A549 (cell line): ENCODE measurements around the gene KDM5B.

Experiments
- EP300 ChIP-seq, 2 experiments: fragments of >200 bp; sonication (Bioruptor Twin); formaldehyde crosslinking; IDR thresholded peaks; 2 replicates in 1 of 2; 3 replicates in 1 of 2; pipeline ENCODE4 v1.6.1; 2016 to 2017
- ESRRA ChIP-seq: fragments of 150-350 bp; IDR thresholded peaks from 2 replicates; pipeline ENCODE4 v1.6.1; 2014; ENCODE audit warnings: mild to moderate bottlenecking, low read length, borderline replicate concordance
- JUN ChIP-seq, 2 experiments: fragments of >200 bp; sonication (Bioruptor Twin); formaldehyde crosslinking; IDR thresholded peaks; 2 replicates in 1 of 2; 3 replicates in 1 of 2; pipeline ENCODE4 v1.6.1; 2016 to 2017
- MAFK ChIP-seq: fragments of 450-650 bp; IDR thresholded peaks from 2 replicates; pipeline ENCODE4 v1.6.1; 2014; ENCODE audit not compliant: partially characterized antibody
- POLR2A ChIP-seq: IDR thresholded peaks from 2 replicates; pipeline ENCODE4 v1.6.1; 2012; ENCODE audit warnings: mild to moderate bottlenecking, low read length
- POLR2AphosphoS2 ChIP-seq: conservative IDR thresholded peaks from 2 replicates; pipeline ENCODE4 v1.6.1; 2012; ENCODE audit warnings: low read length, improper control_type of control experiment, inconsistent platforms
- RAD21 ChIP-seq, 2 experiments: fragments of >200 bp in 1 of 2; sonication (Bioruptor Twin) in 1 of 2; formaldehyde crosslinking in 1 of 2; IDR thresholded peaks in 1 of 2; conservative IDR thresholded peaks in 1 of 2; 2 replicates in 1 of 2; 3 replicates in 1 of 2; pipeline ENCODE4 v1.6.1; 2012 to 2018; ENCODE audit warnings: inconsistent platforms in 1 of 2
- RFX5 ChIP-seq: fragments of 450-650 bp; IDR thresholded peaks from 2 replicates; pipeline ENCODE4 v1.7.1; 2014; ENCODE audit warnings: antibody characterized with exemption, mild to moderate bottlenecking, moderate library complexity
- SMC3 ChIP-seq: fragments of >200 bp; sonication (Bioruptor Twin); formaldehyde crosslinking; IDR thresholded peaks from 3 replicates; pipeline ENCODE4 v1.6.1; 2018; ENCODE audit warnings: inconsistent platforms
- TF ChIP-seq, protein P1 (sequence below): fragments of >200 bp; sonication (Bioruptor Twin); formaldehyde crosslinking; IDR thresholded peaks from 3 replicates; pipeline ENCODE4 v1.5.1; 2016
- TF ChIP-seq, protein P2 (sequence below): fragments of 200-600 bp; sonication (generic); IDR thresholded peaks from 2 replicates; pipeline ENCODE4 v1.6.1; 2016; ENCODE audit warnings: antibody characterized with exemption, mild to moderate bottlenecking, moderate library complexity
- TF ChIP-seq, protein P3 (sequence below): fragments of 150-350 bp; IDR thresholded peaks from 2 replicates; pipeline ENCODE4 v1.6.1; 2014; ENCODE audit warnings: low read depth, mild to moderate bottlenecking, low read length

DNA sequence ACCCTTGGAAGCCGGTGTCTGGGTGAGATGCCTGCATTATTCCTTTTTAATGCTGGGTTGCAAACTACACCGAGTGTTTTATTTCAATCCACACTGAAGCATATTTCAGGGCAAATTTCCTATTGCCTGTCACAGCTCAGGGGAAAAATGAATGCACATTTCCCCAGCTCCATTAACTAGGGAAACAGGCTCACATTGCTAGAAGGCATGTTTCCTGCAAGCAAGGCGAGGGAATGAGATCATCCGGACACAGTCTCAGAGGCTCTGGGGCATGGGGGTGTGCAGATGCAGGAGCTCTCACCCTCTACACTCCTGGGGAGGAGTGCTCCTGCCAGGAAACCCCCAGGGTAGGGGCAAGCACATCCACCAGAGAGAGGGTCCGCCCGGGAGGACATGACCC is 122.6 kb downstream of the KDM5B start:
- TF ChIP-seq, protein P1, sequence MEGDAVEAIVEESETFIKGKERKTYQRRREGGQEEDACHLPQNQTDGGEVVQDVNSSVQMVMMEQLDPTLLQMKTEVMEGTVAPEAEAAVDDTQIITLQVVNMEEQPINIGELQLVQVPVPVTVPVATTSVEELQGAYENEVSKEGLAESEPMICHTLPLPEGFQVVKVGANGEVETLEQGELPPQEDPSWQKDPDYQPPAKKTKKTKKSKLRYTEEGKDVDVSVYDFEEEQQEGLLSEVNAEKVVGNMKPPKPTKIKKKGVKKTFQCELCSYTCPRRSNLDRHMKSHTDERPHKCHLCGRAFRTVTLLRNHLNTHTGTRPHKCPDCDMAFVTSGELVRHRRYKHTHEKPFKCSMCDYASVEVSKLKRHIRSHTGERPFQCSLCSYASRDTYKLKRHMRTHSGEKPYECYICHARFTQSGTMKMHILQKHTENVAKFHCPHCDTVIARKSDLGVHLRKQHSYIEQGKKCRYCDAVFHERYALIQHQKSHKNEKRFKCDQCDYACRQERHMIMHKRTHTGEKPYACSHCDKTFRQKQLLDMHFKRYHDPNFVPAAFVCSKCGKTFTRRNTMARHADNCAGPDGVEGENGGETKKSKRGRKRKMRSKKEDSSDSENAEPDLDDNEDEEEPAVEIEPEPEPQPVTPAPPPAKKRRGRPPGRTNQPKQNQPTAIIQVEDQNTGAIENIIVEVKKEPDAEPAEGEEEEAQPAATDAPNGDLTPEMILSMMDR = no peak
- TF ChIP-seq ESRRA (no peak), MAFK (no peak), POLR2A (no peak), JUN (IDR thresholded peaks at IDR 0.05) (no peak), SMC3 (no peak), POLR2AphosphoS2 (no peak), RAD21 (conservative IDR thresholded peaks at IDR 0.05 in 1 of 2, IDR thresholded peaks at IDR 0.05 in 1 of 2) (no peak), EP300 (IDR thresholded peaks at IDR 0.05) (no peak), RFX5 (no peak)
- TF ChIP-seq, protein P2, sequence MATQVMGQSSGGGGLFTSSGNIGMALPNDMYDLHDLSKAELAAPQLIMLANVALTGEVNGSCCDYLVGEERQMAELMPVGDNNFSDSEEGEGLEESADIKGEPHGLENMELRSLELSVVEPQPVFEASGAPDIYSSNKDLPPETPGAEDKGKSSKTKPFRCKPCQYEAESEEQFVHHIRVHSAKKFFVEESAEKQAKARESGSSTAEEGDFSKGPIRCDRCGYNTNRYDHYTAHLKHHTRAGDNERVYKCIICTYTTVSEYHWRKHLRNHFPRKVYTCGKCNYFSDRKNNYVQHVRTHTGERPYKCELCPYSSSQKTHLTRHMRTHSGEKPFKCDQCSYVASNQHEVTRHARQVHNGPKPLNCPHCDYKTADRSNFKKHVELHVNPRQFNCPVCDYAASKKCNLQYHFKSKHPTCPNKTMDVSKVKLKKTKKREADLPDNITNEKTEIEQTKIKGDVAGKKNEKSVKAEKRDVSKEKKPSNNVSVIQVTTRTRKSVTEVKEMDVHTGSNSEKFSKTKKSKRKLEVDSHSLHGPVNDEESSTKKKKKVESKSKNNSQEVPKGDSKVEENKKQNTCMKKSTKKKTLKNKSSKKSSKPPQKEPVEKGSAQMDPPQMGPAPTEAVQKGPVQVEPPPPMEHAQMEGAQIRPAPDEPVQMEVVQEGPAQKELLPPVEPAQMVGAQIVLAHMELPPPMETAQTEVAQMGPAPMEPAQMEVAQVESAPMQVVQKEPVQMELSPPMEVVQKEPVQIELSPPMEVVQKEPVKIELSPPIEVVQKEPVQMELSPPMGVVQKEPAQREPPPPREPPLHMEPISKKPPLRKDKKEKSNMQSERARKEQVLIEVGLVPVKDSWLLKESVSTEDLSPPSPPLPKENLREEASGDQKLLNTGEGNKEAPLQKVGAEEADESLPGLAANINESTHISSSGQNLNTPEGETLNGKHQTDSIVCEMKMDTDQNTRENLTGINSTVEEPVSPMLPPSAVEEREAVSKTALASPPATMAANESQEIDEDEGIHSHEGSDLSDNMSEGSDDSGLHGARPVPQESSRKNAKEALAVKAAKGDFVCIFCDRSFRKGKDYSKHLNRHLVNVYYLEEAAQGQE = no peak
- TF ChIP-seq, protein P3, sequence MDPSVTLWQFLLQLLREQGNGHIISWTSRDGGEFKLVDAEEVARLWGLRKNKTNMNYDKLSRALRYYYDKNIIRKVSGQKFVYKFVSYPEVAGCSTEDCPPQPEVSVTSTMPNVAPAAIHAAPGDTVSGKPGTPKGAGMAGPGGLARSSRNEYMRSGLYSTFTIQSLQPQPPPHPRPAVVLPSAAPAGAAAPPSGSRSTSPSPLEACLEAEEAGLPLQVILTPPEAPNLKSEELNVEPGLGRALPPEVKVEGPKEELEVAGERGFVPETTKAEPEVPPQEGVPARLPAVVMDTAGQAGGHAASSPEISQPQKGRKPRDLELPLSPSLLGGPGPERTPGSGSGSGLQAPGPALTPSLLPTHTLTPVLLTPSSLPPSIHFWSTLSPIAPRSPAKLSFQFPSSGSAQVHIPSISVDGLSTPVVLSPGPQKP = no peak
